Astrocyte of the spinal cord (primary cell): ENCODE data around the gene NCKAP1.
"Not testable (repeated sequence)": the region's sequence is repeated elsewhere in the genome, so short reads cannot be mapped to it uniquely, and the experiment has no call there.

Experiments
- DNase-seq: peaks from one replicate; pipeline ENCODE4 v3.0.0; 2011; ENCODE audit warnings: low read depth, low spot score
- H3K4me3 ChIP-seq: 2 replicates; pipeline ENCODE4 v1.5.1; 2011; ENCODE audit warnings: low read depth, mild to moderate bottlenecking, low read length, moderate library complexity
- in situ Hi-C: cut with HindIII; loops from 2 replicates; pipeline ENCODE4 v1.10.0; 2017; ENCODE audit warnings: low sequenced_read_pairs
- TF ChIP-seq, protein P1 (sequence below): IDR thresholded peaks from 2 replicates; pipeline ENCODE4 v1.5.1; 2012; ENCODE audit warnings: low read depth, mild to moderate bottlenecking, low read length, inconsistent platforms

The NCKAP1 gene

DNA sequence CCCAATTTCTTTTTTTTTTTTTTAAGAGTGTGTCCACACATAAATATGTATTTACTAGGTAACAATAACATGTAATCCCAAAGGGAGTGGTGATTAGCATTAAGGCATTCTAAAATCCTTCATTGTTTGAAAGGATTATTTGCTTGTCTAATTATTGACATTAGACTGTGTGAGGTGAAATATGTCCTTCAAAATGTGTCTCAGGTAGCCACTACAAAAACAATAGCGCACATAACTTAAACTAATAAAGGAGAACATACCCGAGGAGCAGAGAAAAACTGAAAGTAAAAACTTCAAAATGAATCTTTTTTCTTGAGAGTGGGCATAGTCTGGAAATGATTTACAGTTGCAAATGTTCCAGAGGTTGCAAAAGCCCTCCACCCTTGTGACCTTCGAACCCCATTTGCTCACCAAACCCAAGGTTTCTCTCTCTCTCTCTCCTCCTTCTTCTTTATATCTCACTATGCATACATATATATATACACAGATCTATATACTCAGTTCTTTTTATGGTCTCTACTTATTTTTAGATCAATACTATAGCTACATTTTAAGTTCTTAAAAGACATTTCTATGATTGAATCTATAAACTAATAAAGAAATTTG lies 147.4 kb downstream of the NCKAP1 start:
- DNase-seq: no peak
- H3K4me3 ChIP-seq: no peak overlapping the region
- TF ChIP-seq, protein P1, sequence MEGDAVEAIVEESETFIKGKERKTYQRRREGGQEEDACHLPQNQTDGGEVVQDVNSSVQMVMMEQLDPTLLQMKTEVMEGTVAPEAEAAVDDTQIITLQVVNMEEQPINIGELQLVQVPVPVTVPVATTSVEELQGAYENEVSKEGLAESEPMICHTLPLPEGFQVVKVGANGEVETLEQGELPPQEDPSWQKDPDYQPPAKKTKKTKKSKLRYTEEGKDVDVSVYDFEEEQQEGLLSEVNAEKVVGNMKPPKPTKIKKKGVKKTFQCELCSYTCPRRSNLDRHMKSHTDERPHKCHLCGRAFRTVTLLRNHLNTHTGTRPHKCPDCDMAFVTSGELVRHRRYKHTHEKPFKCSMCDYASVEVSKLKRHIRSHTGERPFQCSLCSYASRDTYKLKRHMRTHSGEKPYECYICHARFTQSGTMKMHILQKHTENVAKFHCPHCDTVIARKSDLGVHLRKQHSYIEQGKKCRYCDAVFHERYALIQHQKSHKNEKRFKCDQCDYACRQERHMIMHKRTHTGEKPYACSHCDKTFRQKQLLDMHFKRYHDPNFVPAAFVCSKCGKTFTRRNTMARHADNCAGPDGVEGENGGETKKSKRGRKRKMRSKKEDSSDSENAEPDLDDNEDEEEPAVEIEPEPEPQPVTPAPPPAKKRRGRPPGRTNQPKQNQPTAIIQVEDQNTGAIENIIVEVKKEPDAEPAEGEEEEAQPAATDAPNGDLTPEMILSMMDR: no peak
- in situ Hi-C loops: no loop called here

DNA sequence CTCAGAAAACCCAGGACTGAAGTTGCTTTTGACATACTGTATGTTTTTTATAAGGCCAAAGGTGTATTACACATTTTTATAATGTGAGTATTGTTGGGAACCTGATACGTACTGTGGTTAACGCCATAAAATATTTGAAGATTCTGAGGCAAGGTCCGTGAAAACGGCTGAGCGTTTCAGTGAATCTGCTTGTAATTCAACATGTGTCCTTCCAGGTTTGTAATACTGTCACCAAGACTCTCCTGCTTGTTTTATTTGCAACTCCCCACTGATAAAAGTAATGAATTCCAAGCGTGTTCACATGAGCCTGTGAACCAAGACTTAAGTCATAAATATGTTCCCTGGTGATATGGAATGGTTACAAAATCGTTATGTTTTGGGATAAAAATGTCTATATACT lies 148.0 kb downstream of the NCKAP1 start:
- H3K4me3 ChIP-seq: no peak overlapping the region
- in situ Hi-C loops: no loop called here
- TF ChIP-seq, protein P1: no peak
- no peak for DNase-seq

- no peak for DNase-seq
- TF ChIP-seq, protein P1: no peak
- in situ Hi-C loops: no loop called here
Measured at GRCh38 chr2:182887753-182888415, 150.4 kb downstream of the NCKAP1 start.

DNA sequence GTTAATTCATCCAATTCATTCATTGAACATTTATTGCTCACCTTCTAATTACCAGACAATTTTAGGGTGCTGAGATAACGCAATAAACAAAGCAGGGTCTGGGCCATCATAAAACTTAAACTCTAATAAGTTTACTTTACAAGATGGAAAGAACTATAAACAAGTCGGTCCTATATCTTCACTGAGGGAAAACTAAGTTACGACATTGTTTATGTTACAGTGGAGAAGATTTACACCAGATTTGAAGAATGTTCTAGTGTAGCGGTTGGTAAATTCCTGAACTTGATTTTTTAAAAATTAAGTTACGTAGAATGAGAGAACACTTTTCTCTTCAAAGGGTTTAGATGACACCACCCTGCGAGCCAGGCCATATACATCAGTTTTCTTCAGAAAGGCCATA lies 151.2 kb downstream of the NCKAP1 start:
- H3K4me3 ChIP-seq: no peak overlapping the region
- no peak for DNase-seq
- in situ Hi-C loops: no loop called here
- TF ChIP-seq, protein P1: no peak

More at GRCh38 chr2:182887753-182888415, 150.4 kb downstream of the NCKAP1 start:
- no peak overlapping the region for H3K4me3 ChIP-seq

- TF ChIP-seq, protein P1: no peak
- no peak overlapping the region for H3K4me3 ChIP-seq
- in situ Hi-C loops: no loop called here
- DNase-seq: no peak
Measured at GRCh38 chr2:182885771-182886170, 152.5 kb downstream of the NCKAP1 start.

GRCh38 chr2:182883451-182883850 lies 154.8 kb downstream of the NCKAP1 start:
- TF ChIP-seq, protein P1: no peak
- H3K4me3 ChIP-seq: no peak overlapping the region
- in situ Hi-C loops: no loop called here
- DNase-seq: no peak

- in situ Hi-C loops, DNase-seq, H3K4me3 ChIP-seq: not testable (repeated sequence)
Measured at GRCh38 chr2:182880100-182880499, 158.2 kb downstream of the NCKAP1 start.

GRCh38 chr2:182876653-182877052 lies 161.6 kb downstream of the NCKAP1 start:
- in situ Hi-C loops, H3K4me3 ChIP-seq, DNase-seq: not testable (repeated sequence)
